ENCODE results near the gene GNG2. TPM values are rescaled to one million over a fixed set of nuclear protein-coding genes. Genes with fewer than 3 reads are reported as not detected.
A peak's percentile ranks its signal among the peaks of the same experiment; 100 is the strongest.

GNG2 gene
- total and polyA plus RNA-seq, 10 of the 15 experiments (the other 5 are each of a cell fraction or from before 2014, with no cell fraction given), result 31.6 to 114 (median 66.4) TPM

- no peak for TF ChIP-seq ZNF592 (IDR thresholded peaks at IDR 0.05)
- no peak for TF ChIP-seq NFYA (IDR thresholded peaks at IDR 0.05; ENCODE audit: borderline replicate concordance, low read depth, low read length)
- peak; percentile 57 for TF ChIP-seq SKIL (IDR thresholded peaks at IDR 0.05; ENCODE audit: low read depth, poor library complexity, severe bottlenecking)
- TF ChIP-seq BCL3 (IDR thresholded peaks at IDR 0.05; ENCODE audit: borderline replicate concordance, insufficient read depth, low read depth, low read length, poor library complexity, severe bottlenecking), result peak; percentile 62
- peak in 1 of 2 experiments; percentile 97; a peak in 2 of 4 replicates for TF ChIP-seq ETV6 (conservative IDR thresholded peaks at IDR 0.05 in 1 of 2, IDR thresholded peaks at IDR 0.05 in 1 of 2; ENCODE audit: borderline replicate concordance in 1 of 2, low read depth in 1 of 2)
- no peak for TF ChIP-seq POLR2A (IDR thresholded peaks at IDR 0.05; ENCODE audit: low read depth, low read length)
- no peak for TF ChIP-seq CTCF (IDR thresholded peaks at IDR 0.05 in 2 of 3, conservative IDR thresholded peaks at IDR 0.05 in 1 of 3; ENCODE audit: control insufficient read depth in 2 of 3, extremely low read depth in 1 of 3, insufficient read depth in 1 of 3, low read depth in 3 of 3, low read length in 3 of 3)
- peak; percentile 2; the same call in 1 of the 2 replicates for TF ChIP-seq RAD21 (IDR thresholded peaks at IDR 0.05; ENCODE audit: insufficient read depth, low read depth, low read length)
- no peak for TF ChIP-seq E2F8 (IDR thresholded peaks at IDR 0.05; ENCODE audit: low read depth, partially characterized antibody)
- peak; percentile 63; the same call in 1 of the 2 replicates for TF ChIP-seq CREM (IDR thresholded peaks at IDR 0.05; ENCODE audit: low read depth)
- no peak for TF ChIP-seq SREBF2 (IDR thresholded peaks at IDR 0.05; ENCODE audit: low read length)
- TF ChIP-seq JUND (IDR thresholded peaks at IDR 0.05; ENCODE audit: low read depth, low read length), result peak; percentile 91
- peak; percentile 97 for TF ChIP-seq EED (IDR thresholded peaks at IDR 0.05; ENCODE audit: low read depth)
- no peak for TF ChIP-seq CREB1 (IDR thresholded peaks at IDR 0.05; ENCODE audit: low read depth)
- peak; percentile 86 for TF ChIP-seq NFIC (IDR thresholded peaks at IDR 0.05; ENCODE audit: low read depth, low read length)
Observed at GRCh38 chr14:51873221-51873893, 12.9 kb downstream of the GNG2 start (continued).
